HG03045 (cell line): ENCODE data around the gene TNFRSF21.
"Not testable (repeated sequence)": the region's sequence is repeated elsewhere in the genome, so short reads cannot be mapped to it uniquely, and the experiment has no call there.

Source experiments
- ATAC-seq: cut with Tn5 transposase; IDR thresholded peaks from one replicate; pipeline ENCODE4 v1.9.1; 2021; ENCODE audit warnings: mild to moderate bottlenecking, moderate library complexity; ENCODE audit not compliant: unreplicated experiment

TNFRSF21 gene

DNA sequence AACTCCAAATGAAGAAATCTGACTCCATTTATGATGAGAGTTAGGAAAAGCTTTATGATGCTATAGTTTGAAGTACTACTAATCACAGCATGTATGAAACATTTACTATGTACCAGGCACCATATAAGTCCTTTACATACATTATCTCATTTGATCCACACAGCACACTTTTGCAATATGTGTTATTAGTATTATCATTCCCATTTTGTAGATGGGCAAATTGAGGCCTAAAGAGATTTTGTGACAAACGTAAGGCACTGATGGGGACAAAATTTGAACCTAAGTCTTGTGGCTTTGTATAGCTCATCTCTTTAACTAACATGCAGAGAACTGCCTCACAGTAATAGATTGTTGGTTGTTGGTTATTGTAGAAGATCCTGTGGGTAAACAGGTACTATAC lies 14.2 kb upstream of the TNFRSF21 start:
- ATAC-seq = no peak

DNA sequence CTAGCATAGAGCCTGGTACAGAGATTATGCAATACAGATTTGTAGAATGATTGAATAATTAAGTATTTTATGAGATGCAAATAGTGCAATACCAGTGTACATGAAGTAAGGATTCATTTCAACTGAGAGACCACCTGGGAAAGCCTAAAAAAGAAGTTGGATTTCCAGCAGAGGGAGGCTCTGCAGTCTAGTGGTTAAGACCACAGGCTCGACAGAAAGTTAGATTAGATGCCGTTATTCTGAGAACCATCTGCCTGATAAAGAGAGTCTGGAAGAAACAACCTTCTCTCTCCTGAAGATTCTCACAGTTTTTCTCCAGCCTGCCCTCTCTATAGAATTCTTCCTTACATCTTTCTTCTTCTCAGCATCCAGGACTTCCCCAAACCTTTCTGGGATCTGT lies 13.6 kb upstream of the TNFRSF21 start:
- ATAC-seq = no peak

DNA sequence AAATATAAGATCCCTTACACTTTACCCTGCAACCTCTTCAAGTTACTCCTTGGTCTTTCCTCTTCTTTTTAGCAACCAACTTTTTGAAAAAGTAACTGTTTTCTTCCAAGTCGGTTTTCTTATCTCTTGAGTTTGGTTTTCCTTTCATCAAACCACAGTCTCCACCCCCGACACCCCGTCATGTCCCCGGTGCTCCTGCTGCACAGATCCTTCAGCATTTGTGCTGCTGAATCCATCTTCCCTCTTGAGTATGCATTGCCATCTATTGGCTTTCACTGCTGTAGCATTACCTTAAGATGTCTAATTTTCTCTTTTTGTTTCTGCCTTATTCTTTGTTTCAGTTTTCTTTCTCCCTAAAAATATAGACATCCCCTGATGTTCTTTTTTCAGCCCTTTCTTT lies 11.9 kb upstream of the TNFRSF21 start:
- no peak for ATAC-seq

DNA sequence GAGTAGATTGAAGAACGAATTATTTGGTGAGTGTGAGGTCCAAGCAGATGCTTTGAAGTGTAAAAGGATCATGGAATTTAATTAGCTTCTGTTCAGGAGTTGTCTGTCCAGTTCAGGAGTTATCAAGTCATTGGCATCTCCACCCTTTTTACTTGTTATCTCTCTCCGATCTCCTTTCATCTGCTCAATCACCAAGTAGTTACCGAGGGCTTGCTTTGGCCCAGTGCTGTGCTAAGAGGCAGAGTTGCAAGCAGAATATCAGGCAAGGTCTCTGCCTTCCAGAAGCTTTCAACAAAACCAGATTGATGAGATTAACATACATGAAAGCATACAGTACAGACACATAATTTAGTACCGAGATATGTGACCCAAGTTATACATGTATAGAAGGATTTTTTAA lies 10.2 kb upstream of the TNFRSF21 start:
- no peak for ATAC-seq

DNA sequence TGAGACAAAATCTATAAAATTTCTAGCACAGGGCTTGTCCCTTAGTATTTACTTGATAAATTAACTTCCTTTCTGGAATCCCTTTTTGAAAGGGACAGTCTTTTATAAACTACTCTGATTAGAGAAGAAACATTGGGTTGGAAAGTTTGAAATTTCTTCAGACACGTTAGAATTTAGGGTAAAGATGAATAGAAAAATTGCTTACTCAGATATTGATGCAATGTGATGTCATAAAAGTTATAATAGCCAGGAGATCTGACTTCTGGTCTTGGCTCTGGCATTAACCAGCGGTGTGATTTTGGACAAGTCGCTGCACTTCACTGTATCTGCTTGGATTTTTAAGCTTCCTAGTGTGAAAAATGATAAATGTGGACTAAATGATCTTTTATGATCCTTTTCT lies 9.7 kb upstream of the TNFRSF21 start:
- no peak for ATAC-seq

DNA sequence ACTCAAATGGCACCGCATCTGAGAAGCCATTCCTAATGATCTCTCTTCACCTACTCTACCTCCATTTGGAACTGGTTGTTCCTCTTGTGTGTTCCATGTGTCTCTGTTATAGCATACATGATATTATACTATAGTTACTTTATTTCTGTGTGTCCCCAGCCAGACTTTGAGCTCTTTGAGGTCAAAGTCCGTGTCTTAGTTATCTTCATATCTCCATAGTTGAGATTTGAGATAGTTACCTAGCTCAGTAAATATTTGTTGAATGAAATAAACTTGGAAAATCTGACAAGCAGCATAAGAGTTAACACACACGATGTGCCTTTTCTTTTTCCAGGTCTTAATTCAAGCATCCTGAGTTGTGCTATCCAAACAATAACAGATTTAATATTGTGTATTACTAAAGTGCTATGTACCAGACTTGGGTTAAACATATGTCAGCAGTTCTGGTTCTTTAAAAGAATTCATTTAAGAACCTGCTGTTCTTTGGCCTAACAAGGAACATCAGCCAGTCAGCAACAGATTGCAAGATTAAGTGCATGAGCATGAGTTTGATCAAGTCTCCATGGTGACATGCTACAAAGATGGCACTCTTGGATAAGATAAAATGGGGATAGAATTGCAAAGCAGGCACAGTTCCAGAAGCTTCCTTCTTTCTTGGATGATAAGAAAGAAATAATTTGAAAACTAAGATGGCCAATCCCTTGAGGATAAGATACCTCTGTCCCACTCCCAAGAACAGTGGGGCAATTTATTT lies 8.7 kb upstream of the TNFRSF21 start:
- no peak for ATAC-seq

DNA sequence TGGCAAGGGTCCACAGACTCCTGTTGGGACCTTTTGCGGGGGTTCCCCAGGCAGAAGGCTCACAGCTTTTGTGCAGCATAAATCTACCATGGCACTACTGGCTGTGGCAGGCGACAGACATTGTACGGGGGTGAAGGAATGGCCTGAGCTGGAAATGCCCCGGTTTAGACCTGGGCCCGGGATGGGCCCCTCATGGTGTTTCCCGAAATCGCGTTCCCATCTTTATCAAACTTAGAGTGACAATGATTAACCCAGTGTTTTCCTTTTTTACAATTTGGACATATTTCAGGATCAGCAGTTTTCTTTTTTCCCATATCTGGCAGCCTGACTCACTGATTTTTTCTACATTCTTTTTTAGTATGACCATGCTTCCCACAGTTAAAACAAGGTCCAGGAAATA lies 5.5 kb upstream of the TNFRSF21 start:
- not testable (repeated sequence) for ATAC-seq

DNA sequence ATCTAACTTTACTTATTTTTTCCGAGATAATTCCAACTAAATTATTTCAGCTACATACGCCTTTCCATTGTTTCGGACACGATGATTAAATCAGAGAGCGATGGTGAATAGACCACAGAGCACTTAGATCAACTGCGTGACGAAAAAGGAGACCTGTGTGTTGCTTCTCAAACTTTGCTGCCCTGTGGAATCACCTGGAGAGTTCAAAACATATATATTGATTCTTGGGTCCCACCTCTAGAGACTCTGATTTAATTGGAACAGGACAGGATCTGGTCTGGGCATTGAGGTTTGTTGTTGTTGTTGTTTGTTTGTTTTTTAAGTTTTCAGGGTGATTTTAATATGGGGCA lies 401 bp upstream of the TNFRSF21 start:
- ATAC-seq = no peak

DNA sequence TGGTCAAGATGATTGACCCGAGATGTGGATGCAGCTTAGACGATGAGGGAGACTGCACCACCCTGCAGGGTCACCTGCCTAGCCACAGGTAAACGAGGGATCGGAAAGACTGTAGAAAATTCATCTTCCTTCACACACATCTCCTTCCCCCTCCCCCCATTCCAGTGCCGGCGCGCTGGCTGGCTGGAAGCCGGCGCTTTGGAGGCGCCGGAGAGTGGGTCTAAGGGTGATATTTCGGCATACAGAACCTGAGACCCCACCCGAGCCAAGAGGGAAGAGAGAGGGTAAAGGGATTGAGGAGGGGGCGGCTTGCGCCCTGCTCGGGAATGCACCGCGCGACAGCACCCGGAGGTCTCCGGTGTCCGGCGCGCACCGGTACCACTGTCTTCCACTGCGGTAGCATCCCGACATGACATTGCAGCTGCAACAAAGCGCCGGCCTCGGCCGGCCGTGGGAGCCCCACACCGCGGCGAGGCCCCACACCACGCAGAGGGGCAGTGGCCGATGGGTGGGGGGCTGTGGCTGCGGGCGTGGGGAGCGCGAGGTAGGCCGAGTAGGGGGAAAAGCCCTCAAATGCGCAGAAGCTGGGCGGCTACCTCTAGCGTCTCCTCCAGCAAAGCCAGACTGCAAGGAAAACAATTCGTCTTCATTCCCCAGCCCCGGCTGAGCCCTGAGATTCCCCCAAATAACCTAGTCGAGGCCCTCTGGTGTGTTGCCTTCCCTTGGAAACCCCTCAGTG lies 984 bp downstream of the TNFRSF21 start:
- ATAC-seq = peak; percentile 5

DNA sequence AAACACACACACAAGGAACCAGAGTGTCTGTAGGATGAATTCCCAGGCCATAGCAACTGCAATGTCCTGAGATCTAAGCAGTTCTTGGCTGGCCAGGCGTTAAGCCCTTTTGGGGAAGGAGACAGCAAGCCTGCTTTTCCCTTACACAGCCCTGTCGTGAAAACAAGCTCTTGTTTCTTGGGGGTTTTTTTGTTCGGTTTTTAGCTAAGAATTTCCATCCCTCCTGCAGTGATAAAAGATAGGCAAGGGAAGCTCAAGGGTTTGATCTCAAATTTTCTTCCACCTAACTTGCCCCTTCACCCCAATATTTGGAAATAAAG lies 1.5 kb downstream of the TNFRSF21 start:
- ATAC-seq = no peak

DNA sequence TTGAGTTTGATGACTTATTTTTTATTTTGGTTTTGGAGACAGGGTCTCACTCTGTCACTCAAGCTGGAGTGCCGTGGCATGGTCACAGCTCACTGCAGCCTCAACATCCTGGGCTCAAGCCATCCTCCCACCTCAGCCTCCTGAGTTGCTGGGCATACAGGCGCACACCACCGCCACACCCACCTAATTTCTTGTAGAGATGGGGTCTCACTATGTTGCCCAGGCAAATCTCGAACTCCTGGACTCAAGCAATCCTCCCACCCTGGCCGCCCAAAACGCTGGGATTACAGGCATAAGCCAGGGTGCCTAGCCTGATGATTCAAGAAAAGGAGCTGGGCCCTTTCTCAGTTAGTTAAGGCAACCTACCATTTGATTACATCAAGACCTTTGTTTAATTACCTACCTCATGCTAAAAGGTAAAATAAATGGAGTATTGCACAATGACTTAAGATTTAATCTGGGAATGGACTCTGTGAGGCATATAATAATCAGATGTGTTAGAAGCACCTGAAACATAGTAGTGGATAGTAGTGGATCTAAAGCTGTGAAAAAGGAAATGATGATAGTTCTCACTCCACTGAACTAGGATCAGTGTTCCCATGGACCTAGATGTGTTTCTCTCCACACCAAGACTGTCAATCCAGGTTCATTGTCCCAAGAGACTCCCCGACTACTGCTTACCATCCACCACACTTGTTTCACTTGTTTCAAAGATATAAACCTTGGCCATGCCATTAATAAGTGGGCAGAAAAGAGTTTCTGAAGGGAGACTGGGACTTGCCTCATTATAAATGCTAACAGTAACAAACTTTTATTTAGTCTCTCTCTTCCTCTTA lies 2.1 kb downstream of the TNFRSF21 start:
- no peak for ATAC-seq

DNA sequence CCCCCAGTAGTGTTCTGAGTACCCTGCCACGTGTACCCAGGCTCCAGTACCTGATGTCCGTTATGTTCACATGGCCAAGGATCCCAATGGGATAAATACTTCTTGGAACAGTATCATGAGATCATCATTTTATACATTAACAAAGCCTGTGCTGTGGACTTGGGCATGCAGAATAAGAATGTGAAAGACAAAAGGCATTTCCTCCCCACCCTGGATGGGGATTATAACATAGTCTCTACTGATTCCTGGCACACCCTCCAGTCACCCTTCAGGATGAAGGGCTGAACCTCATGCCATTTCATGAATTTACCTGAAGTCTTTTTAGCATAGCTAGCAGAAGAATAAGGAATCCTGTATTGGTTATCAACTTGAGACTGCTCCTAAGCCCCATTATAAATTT lies 2.8 kb downstream of the TNFRSF21 start:
- ATAC-seq = no peak

DNA sequence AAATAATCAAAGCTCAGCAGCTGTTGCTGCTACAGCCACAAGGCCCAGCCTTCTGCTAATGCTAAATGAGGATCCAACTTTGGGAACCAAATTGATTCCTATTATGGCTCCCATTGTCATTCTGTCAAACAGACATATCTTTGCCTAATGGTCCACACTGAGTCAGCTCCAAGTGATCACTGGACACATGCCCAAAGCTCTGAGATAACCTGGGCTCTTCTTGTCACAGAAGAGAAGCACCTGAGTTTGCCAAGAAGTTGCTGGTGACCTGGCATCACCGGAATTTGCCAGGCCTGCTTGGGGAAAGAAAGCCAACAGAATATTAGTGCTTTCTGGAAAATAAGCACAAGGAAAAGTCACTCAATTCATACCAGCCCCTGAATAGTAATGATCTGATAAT lies 5.8 kb downstream of the TNFRSF21 start:
- no peak for ATAC-seq

DNA sequence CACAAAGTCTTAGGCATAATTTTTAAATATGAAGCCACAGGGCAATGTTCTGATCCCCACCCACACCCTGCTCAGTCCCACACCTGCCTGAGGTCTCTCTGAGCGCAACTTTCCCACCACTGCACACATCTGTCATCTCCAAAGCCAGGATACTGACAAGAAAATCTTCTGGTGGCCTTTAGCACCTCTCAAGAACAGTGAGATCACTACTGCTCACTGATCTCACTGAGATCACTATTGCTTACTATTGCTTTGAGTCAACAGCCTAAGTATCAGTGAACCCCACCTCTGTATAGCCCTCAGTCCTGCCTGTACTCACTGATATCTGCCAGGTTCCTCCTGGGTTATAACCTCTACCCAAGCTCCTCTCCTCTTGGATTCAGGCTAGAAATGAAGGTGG lies 6.4 kb downstream of the TNFRSF21 start:
- no peak for ATAC-seq

DNA sequence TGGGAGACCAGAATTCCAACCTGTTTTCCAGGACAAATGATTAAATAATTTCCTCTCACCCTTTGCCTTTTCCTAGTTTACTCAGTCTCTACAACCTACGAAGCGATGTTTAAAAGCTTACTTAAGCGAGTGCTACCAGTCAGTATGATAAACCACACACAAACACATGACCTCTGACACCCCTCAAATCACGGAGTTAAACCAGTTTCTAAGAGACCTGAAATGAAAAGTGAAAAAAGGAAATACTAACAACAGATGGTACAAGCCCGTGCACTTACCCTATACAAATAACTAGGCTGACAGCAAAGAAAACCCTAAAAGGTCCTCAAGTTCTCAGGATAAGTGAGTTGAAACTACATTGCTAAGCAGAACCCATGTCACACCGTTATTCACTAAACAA lies 7.7 kb downstream of the TNFRSF21 start:
- ATAC-seq = no peak

DNA sequence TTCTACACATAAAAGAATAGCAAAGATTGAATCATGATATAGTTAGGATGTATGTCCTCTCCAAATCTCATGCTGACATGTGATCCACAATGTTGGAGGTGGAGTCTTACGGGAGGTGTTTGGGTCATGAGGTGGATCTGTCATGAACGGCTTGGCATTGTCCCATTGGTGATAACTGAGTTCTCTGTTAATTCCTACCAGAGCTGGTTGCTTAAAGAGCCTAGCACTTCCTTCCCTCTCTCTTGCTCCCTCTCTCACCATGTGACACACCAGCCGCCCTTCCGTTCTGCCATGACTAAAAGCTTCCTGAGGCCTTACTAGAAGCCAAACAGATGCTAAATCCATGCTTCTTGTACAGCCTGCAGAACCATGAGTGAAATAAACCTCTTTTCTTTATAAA lies 8.3 kb downstream of the TNFRSF21 start:
- no peak for ATAC-seq

DNA sequence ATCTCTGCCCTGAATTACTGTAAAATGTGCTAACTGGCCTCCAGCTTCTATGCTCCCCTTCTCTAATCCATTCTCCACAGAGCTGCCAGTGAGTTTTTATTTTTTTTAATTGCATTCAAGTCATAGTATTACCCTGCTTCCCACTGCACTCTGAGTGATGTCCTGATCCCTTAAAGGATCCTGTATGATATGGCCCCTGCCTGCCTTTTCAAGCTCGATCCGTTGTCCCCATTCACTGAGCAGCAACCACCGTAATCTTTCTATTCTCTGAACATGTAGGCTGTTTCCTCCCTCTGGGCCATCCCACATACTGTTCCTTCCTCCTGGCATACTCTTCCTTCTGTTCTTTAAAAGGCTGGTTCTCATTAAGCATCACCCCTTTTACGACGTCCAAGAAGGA lies 9.3 kb downstream of the TNFRSF21 start:
- no peak for ATAC-seq

DNA sequence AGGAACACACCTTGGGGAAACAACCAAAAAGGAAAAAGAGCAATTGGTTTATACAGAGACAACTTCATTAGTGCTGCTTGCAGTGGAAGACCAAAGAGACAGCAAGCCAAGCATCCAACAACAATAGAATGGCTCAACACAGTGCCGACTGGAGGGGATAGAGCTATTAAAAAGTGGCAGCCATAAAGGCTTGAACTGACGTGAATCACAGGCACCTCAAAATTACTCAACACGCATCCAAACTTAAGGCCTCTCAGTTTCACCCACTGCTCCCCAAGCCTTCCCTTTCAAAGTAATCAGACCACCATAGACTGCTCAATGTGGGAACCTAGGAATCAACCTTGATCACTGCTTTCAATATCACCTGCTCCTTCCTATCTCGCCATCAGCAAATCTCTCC lies 9.7 kb downstream of the TNFRSF21 start:
- ATAC-seq = no peak

DNA sequence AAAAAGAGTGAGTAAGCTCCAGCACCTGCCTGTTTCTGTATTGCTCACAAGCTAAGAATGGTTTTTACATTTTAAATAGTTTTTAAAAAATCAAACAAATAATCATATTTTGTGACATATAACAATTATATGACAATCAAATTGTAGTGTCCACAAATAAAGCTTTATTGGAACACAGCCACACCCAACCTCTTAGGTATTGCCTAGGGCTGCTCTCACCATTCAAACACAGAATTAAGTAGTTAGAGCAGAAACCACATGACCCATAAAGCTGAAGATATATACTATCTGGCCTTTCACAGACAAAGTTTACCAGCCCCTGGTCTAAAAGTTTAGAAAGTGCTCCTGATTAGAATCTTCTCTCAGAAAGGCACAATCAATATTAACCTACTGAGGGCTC lies 11.2 kb downstream of the TNFRSF21 start:
- no peak for ATAC-seq

DNA sequence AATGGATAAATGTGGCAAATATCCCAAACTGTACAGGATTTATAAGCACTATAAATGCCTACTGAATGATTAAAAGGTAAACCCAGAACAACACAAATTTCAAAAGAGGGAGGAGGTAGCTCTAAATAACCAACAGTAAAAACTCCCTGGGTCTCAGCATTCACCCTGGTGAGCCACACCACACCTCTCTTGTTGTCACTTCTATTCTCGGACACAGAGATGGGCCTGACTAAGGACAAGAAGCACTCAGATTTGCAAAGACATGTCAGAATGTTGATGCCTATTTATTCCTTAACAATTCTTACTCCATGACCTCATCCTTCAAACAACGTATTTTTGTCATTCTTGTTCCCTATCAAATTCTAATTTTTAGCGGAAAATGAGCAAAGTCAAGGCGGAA lies 14.7 kb downstream of the TNFRSF21 start:
- no peak for ATAC-seq

DNA sequence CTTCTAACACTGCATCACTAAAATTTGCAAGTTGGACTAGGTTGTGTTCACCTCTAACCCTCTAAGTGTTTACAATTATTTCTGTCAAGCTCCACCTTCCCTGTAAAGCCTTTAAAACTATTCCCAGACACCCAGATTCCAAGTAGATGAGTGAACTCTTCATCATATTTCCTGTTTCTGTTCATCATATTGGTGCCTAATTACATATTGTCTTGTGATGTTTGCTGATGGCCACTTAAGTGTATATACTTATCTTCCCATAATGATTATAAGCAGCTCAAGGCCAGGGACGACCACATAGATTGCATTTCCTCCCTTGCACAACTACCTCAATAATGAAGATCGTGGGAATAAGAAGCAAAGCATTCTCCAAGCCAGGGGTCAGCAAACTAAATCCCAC lies 16.8 kb downstream of the TNFRSF21 start:
- no peak for ATAC-seq

DNA sequence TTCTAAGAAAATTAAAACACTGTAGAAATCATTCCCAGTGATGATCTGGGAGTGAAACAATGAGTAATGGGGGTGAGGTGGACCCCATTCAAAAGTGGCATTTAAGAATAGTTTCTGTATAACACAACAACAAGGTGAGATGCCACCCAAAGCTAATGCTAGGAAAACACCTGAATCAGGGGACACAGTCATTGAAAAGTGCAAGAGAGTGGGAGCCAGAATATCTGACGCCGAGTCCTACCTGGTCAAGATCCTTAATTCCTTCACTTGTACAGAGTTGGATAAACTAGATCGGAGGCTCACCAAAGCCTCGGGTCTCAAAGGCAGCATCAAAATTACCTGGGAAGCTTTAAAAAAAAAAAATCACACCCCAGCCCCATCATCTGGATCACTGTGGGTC lies 17.7 kb downstream of the TNFRSF21 start:
- no peak for ATAC-seq
